Neural progenitor cell (in vitro differentiated cells): ENCODE measurements around the gene SRSF12.

Experiments
- CTCF ChIP-seq: fragments of 200-600 bp; sonication (generic); IDR thresholded peaks from 2 replicates; pipeline ENCODE4 v1.5.1; 2017; ENCODE audit warnings: antibody characterized with exemption, mild to moderate bottlenecking
- EZH2 ChIP-seq: fragments of 200-600 bp; sonication (generic); IDR thresholded peaks from 2 replicates; pipeline ENCODE4 v1.6.1; 2017; ENCODE audit warnings: antibody characterized with exemption, mild to moderate bottlenecking, moderate library complexity
- EZH2phosphoT487 ChIP-seq: fragments of 200-600 bp; sonication (generic); IDR thresholded peaks from 2 replicates; pipeline ENCODE4 v1.6.1; 2017; ENCODE audit warnings: antibody characterized with exemption

GRCh38 chr6:89139509-89140346, 21.9 kb upstream of the SRSF12 start:
- no peak for TF ChIP-seq CTCF
- no peak for TF ChIP-seq EZH2
- no peak for TF ChIP-seq EZH2phosphoT487
